ENCODE results near the gene NOX3.

The NOX3 gene

DNA sequence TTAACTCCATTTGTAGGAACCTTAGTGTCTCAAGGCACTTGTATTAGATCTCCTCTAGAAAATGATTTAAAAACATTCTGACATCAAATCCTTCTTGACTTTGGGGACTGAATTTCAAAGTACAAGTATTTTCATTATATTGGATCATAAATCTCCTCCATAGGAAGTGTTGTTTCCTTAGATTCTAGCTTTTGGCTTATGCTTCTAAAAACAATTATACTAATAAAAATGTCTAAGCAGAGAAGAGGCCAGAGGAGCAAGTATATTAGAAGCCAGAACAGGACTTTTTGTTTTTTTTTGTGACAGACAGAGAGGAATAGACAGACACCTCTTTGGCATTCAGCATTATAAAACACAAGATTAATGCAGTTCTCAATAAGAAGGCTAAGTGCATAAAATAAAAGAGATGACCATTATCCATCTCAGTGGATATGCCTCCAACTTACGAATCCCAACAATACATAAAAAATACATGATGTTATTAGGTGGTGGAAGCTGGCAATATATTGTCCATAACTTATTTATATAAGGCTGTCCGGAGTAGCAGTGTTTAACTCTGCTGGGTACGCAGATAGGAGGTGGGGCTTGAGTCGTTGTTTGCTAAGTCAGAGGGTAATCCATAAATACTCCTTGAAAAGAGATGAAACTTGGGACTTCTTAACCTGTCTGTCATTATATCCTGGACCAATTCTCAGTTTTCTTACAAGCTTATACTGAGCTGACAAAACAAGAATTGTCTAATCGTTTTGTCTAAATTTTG lies 31.9 kb upstream of the NOX3 start:
- no peaks in the 10 kb centered on the region for H3K4me1 ChIP-seq (ENCODE audit: low read length)
- H3K9me3 ChIP-seq (ENCODE audit: insufficient read depth, low read length) = no peaks in the 10 kb centered on the region
- peaks cover 10% of the 10 kb centered on the region for H3K27me3 ChIP-seq (ENCODE audit: low read depth, low read length)
- no peak overlapping the region for H2AFZ ChIP-seq (ENCODE audit: low read depth, low read length)
- no peak for TF ChIP-seq EZH2phosphoT487 (IDR thresholded peaks at IDR 0.05; ENCODE audit: low read depth)
- no peak for TF ChIP-seq CTCF (IDR thresholded peaks at IDR 0.05; ENCODE audit: low read depth, low read length)
- H3K9ac ChIP-seq (ENCODE audit: low read length) = no peak overlapping the region
- no peak overlapping the region for H3K27ac ChIP-seq (ENCODE audit: low read length)
- H3K4me2 ChIP-seq (ENCODE audit: low read length) = no peak overlapping the region
- no peaks in the 10 kb centered on the region for H4K20me1 ChIP-seq (ENCODE audit: insufficient read depth, low read length)
- no peaks in the 10 kb centered on the region for H3K36me3 ChIP-seq (replicated peaks; ENCODE audit: low read depth, low read length)
- H3K4me3 ChIP-seq (ENCODE audit: low read length) = no peak overlapping the region
- H3K79me2 ChIP-seq (ENCODE audit: low read length) = no peaks in the 10 kb centered on the region

DNA sequence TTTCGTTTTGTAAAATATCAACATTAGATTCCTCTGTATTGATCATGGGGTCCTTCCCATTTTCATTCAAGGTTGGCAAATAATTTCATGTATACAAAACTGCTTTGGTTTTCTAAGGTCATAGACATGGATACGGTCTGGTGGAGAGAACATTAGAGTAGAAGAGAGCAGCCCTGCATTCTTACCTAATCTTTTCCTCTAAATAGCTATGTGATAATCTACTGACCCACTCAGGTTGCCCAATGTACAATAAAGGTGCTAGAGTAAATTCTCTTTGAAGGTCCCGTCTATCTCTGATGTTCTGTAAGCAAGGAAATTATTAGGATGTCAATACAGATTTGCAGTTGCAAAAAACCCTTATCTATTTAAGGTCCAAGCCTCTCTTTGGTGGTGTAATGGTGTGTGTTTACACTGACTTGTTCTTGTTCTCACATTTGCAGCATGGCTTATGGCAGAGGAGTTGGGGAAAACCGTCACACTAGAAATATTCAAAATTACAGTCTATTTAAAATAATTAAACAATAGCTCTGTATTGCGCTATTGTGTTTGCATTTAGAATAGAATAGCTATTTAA lies 31.2 kb upstream of the NOX3 start:
- Histone ChIP-seq H3K4me2 (ENCODE audit: low read length) (no peak overlapping the region), H3K4me1 (ENCODE audit: low read length) (no peaks in the 10 kb centered on the region), H3K4me3 (ENCODE audit: low read length) (no peak overlapping the region), H3K9ac (ENCODE audit: low read length) (no peak overlapping the region), H3K36me3 (replicated peaks; ENCODE audit: low read depth, low read length) (no peaks in the 10 kb centered on the region), H3K9me3 (ENCODE audit: insufficient read depth, low read length) (no peaks in the 10 kb centered on the region), H2AFZ (ENCODE audit: low read depth, low read length) (no peak overlapping the region), H3K27me3 (ENCODE audit: low read depth, low read length) (peaks cover 6% of the 10 kb centered on the region), H3K27ac (ENCODE audit: low read length) (no peak overlapping the region), H3K79me2 (ENCODE audit: low read length) (no peaks in the 10 kb centered on the region), H4K20me1 (ENCODE audit: insufficient read depth, low read length) (no peaks in the 10 kb centered on the region)
- TF ChIP-seq EZH2phosphoT487 (IDR thresholded peaks at IDR 0.05; ENCODE audit: low read depth) = no peak
- TF ChIP-seq CTCF (IDR thresholded peaks at IDR 0.05; ENCODE audit: low read depth, low read length) = no peak

DNA sequence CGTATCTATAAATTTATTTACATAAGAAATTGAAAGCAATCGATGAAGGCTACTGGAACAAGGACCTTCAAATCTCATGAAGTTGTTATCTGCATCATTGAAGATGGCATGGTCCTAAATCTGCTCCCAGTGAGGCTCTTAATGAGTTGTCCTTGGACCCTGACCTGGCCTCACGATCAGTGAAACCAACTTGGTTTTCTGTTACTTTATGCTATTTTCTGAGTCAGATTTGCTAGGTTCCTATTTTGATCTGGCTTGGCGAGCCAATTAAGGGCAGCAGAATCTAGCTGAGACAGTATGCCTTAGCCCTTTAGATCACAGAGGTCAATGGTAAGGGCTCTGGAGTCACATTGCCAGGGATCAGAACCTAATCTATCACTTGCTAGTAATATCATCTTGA lies 30.1 kb upstream of the NOX3 start:
- no peak for TF ChIP-seq CTCF (IDR thresholded peaks at IDR 0.05; ENCODE audit: low read depth, low read length)
- no peak for TF ChIP-seq EZH2phosphoT487 (IDR thresholded peaks at IDR 0.05; ENCODE audit: low read depth)
- no peak overlapping the region for H3K27ac ChIP-seq (ENCODE audit: low read length)
- no peak overlapping the region for H2AFZ ChIP-seq (ENCODE audit: low read depth, low read length)
- no peaks in the 10 kb centered on the region for H3K36me3 ChIP-seq (replicated peaks; ENCODE audit: low read depth, low read length)
- no peak overlapping the region for H3K4me2 ChIP-seq (ENCODE audit: low read length)
- H4K20me1 ChIP-seq (ENCODE audit: insufficient read depth, low read length) = no peaks in the 10 kb centered on the region
- no peaks in the 10 kb centered on the region for H3K4me1 ChIP-seq (ENCODE audit: low read length)
- H3K4me3 ChIP-seq (ENCODE audit: low read length) = no peak overlapping the region
- H3K27me3 ChIP-seq (ENCODE audit: low read depth, low read length) = no peaks in the 10 kb centered on the region
- no peaks in the 10 kb centered on the region for H3K9me3 ChIP-seq (ENCODE audit: insufficient read depth, low read length)
- H3K9ac ChIP-seq (ENCODE audit: low read length) = no peak overlapping the region
- no peaks in the 10 kb centered on the region for H3K79me2 ChIP-seq (ENCODE audit: low read length)

- Histone ChIP-seq H3K27ac (ENCODE audit: low read length) (no peak overlapping the region), H2AFZ (ENCODE audit: low read depth, low read length) (no peak overlapping the region), H3K9me3 (ENCODE audit: insufficient read depth, low read length) (no peaks in the 10 kb centered on the region), H3K4me2 (ENCODE audit: low read length) (no peak overlapping the region), H3K79me2 (ENCODE audit: low read length) (no peaks in the 10 kb centered on the region), H3K4me1 (ENCODE audit: low read length) (no peaks in the 10 kb centered on the region), H3K4me3 (ENCODE audit: low read length) (no peak overlapping the region), H3K36me3 (replicated peaks; ENCODE audit: low read depth, low read length) (no peaks in the 10 kb centered on the region), H4K20me1 (ENCODE audit: insufficient read depth, low read length) (no peaks in the 10 kb centered on the region), H3K27me3 (ENCODE audit: low read depth, low read length) (no peaks in the 10 kb centered on the region), H3K9ac (ENCODE audit: low read length) (no peak overlapping the region)
- TF ChIP-seq EZH2phosphoT487 (IDR thresholded peaks at IDR 0.05; ENCODE audit: low read depth) = no peak
- no peak for TF ChIP-seq CTCF (IDR thresholded peaks at IDR 0.05; ENCODE audit: low read depth, low read length)
These were observed 28.2 kb upstream of the NOX3 start for GRCh38 chr6:155483858-155484257.
